AG04449 (cell line): ENCODE measurements around the gene LRRFIP1.
"Not testable (repeated sequence)": the region's sequence is repeated elsewhere in the genome, so short reads cannot be mapped to it uniquely, and the experiment has no call there.

Source experiments
- CTCF ChIA-PET: fragments of 350-600 bp; formaldehyde crosslinking; extraction: SDS; loops from one replicate; lab custom pipeline; 2021; ENCODE audit warnings: antibody characterized with exemption; lab: Yijun Ruan, JAX
- POLR2A ChIA-PET: fragments of 400-600, 350-600 bp; formaldehyde crosslinking; extraction: SDS; loops from one replicate; lab custom pipeline; 2020; ENCODE audit warnings: antibody characterized with exemption, inconsistent platforms; lab: Yijun Ruan, JAX
- DNase-seq: peaks from one replicate; pipeline ENCODE4 v3.0.0-alpha.2; 2010; ENCODE audit warnings: low read depth, low spot score
- H3K4me3 ChIP-seq: 2 replicates; pipeline ENCODE4 v1.5.1; 2011; ENCODE audit warnings: low read depth, mild to moderate bottlenecking, control low read depth, low read length
- CTCF ChIP-seq: IDR thresholded peaks from one replicate; pipeline ENCODE4 v1.5.1; 2011; ENCODE audit warnings: mild to moderate bottlenecking, moderate library complexity, low read length, control low read depth, inconsistent platforms; ENCODE audit not compliant: insufficient read depth; ENCODE audit errors: missing control alignments

Gene LRRFIP1

GRCh38 chr2:237592425-237592980 is 34.9 kb upstream of the LRRFIP1 start:
- no peak overlapping the region for H3K4me3 ChIP-seq
- ChIA-PET CTCF (interaction anchor here (1.2 to 4.4 kb wide), 4 partner anchors 7 to 153 kb away, joined by 4 to 18 read pairs (median 9); no protein-coding TSS in a partner anchor), POLR2A (no interaction called here)
- DNase-seq: no peak
- TF ChIP-seq CTCF: no peak

GRCh38 chr2:237593036-237593435 is 34.4 kb upstream of the LRRFIP1 start:
- no peak for DNase-seq
- TF ChIP-seq CTCF: no peak
- no peak overlapping the region for H3K4me3 ChIP-seq
- ChIA-PET CTCF (interaction anchor here (1.2 to 4.4 kb wide), 3 partner anchors 12 to 152 kb away, joined by 4 to 18 read pairs (median 8); no protein-coding TSS in a partner anchor), POLR2A (no interaction called here)

DNA sequence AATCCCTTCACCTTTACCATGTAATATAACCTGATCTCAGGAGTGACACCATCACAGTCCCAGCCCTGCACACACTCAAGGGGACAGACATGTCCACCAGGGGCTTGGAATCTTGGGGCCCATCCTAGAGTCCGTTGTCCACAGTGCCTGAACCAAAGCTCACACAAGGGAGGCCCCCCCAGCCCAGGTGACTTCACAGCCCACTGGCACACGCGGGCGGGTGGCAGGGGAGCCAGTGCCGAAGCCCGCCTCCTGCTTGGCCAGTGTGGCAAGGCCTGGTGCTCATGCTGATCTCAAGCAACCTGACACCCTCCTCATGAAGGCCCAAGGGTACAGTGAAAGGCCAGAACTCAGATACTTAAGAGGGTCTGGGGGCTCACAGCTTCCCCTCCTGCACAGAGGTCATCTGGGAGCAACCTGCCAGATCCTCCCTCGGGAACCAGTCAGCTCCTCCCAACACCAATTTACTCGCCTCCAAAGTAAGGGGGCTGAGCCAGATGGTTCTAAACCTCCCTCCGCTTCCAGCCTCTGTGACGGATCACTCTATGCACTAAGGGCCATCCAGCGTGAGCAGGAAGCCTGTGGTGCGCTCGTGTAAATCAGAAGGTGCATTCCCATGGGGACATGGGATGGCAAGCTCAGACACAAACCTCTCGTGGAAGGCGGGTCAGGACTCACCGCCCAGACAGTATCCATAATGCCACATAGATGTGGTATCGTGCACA is 33.6 kb upstream of the LRRFIP1 start:
- POLR2A ChIA-PET: no interaction called here
- no peak for TF ChIP-seq CTCF
- CTCF ChIA-PET: interaction anchor here (4.4 kb wide), 1 partner anchor 12 kb away, joined by 18 read pairs; no protein-coding TSS in a partner anchor
- no peak for DNase-seq
- no peak overlapping the region for H3K4me3 ChIP-seq

GRCh38 chr2:237594514-237594871 is 32.9 kb upstream of the LRRFIP1 start:
- DNase-seq: no peak
- ChIA-PET CTCF (no interaction called here), POLR2A (no interaction called here)
- no peak overlapping the region for H3K4me3 ChIP-seq
- TF ChIP-seq CTCF: no peak

DNA sequence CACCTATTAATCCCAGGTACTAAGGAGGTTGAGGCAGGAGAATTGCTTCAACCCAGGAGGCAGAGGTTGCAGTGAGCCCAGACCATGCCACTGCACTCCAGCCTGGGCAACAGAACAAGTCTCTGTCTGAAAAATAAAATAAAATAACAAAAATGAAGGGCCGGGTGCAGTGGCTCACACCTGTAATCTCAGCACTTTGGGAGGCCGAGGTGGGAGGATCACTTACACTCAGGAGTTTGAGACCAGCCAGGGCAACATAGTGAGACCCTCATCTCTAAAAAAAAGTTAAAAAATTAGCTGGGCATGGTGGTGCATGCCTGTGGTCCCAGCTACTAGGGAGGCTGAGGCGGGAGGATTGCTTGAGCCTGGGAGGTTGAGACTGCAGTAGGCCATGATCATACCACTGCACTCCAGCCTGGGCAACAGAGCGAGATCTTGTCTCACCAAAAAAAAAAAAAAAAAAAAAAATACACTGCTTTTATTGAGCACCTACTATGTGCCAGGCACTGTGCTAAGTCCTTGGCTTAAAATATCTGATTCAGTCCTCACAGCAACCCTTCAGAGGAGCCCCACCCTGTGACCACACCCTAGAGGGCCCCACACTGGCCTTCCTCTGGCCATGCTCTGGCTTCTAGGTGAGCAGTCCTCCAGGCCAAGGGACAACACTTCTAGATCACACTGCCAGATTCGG is 31.4 kb upstream of the LRRFIP1 start:
- POLR2A ChIA-PET, H3K4me3 ChIP-seq, CTCF ChIA-PET, DNase-seq: not testable (repeated sequence)

- TF ChIP-seq CTCF: no peak
- H3K4me3 ChIP-seq: no peak overlapping the region
- ChIA-PET POLR2A (no interaction called here), CTCF (interaction anchor here (0.7 to 0.9 kb wide), 2 partner anchors 8 to 25 kb away, joined by 3 read pairs; no protein-coding TSS in a partner anchor)
- no peak for DNase-seq
Measured at GRCh38 chr2:237596520-237597195, 30.7 kb upstream of the LRRFIP1 start.
